ENCODE results near the gene SLC45A2. TPM values are rescaled to one million over a fixed set of nuclear protein-coding genes. Genes with fewer than 3 reads are reported as not detected.
A peak's percentile ranks its signal among the peaks of the same experiment; 100 is the strongest.
"Not testable (repeated sequence)": the region's sequence is repeated elsewhere in the genome, so short reads cannot be mapped to it uniquely, and the experiment has no call there.

The SLC45A2 gene
- total RNA-seq, 2 experiments from 2014 or later = not detected

DNA sequence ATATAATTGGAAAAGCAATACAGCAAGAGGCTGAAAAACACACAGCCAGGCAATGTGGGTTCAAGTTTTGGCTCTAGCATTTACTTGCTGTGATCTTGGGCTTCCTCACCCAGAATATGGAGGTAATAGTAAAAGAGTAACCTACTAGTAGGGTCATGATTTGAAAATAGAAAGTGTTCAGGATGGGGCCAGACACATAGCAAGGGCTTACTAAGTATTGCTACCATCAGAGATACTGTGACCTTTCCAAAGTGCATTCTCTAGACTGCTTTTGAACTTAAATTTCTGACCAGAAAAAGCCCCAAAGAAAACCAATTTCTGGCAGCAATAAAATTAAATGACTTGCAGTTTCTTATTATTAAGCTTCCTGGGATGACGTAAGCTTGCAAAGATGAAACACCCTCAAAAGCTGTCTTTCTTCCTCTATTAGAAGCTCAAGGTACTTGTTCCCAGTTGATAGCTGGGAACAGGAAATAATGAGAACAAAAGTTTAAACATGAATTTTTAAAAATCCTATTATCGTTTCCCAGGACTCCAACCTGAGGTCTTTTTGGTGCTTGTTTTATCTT lies 20.3 kb downstream of the SLC45A2 start:
- H3K36me3 ChIP-seq (ENCODE audit: insufficient read depth, low read length) = no peaks in the 10 kb centered on the region
- intact Hi-C loops (cut with DNase I, micrococcal nuclease) = no loop called here
- ChIA-PET CTCF (no interaction called here), POLR2A (no interaction called here)
- no peak overlapping the region for H3K27ac Mint-ChIP-seq
- H3K4me3 ChIP-seq (ENCODE audit: low read length) = no peak overlapping the region
- H3K9me3 ChIP-seq (ENCODE audit: control insufficient read depth in 1 of 2, insufficient read depth in 1 of 2, low read length in 2 of 2) = no peaks in the 10 kb centered on the region
- no peak overlapping the region for H3K4me3 Mint-ChIP-seq
- H3K27me3 ChIP-seq (ENCODE audit: control insufficient read depth in 1 of 2, insufficient read depth in 2 of 2, low read length in 2 of 2) = no peaks in the 10 kb centered on the region
- TF ChIP-seq, protein P1, sequence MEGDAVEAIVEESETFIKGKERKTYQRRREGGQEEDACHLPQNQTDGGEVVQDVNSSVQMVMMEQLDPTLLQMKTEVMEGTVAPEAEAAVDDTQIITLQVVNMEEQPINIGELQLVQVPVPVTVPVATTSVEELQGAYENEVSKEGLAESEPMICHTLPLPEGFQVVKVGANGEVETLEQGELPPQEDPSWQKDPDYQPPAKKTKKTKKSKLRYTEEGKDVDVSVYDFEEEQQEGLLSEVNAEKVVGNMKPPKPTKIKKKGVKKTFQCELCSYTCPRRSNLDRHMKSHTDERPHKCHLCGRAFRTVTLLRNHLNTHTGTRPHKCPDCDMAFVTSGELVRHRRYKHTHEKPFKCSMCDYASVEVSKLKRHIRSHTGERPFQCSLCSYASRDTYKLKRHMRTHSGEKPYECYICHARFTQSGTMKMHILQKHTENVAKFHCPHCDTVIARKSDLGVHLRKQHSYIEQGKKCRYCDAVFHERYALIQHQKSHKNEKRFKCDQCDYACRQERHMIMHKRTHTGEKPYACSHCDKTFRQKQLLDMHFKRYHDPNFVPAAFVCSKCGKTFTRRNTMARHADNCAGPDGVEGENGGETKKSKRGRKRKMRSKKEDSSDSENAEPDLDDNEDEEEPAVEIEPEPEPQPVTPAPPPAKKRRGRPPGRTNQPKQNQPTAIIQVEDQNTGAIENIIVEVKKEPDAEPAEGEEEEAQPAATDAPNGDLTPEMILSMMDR (IDR thresholded peaks at IDR 0.05) = no peak
- peaks cover 4% of the 10 kb centered on the region for H3K27me3 Mint-ChIP-seq
- peak in 1 of 14 experiments; percentile 9 for DNase-seq
- H3K36me3 Mint-ChIP-seq (ENCODE audit: low read depth) = no peaks in the 10 kb centered on the region
- H3K9me3 Mint-ChIP-seq = no peaks in the 10 kb centered on the region
- peaks cover 13% of the 10 kb centered on the region for H3K4me1 Mint-ChIP-seq (ENCODE audit: low read depth)
- no peaks in the 10 kb centered on the region for H3K4me1 ChIP-seq (ENCODE audit: insufficient read depth, low read length)
- ATAC-seq (ENCODE audit: poor library complexity) = no peak
- H3K27ac ChIP-seq (ENCODE audit: low read depth in 1 of 2, low read length in 2 of 2) = no peak overlapping the region

DNA sequence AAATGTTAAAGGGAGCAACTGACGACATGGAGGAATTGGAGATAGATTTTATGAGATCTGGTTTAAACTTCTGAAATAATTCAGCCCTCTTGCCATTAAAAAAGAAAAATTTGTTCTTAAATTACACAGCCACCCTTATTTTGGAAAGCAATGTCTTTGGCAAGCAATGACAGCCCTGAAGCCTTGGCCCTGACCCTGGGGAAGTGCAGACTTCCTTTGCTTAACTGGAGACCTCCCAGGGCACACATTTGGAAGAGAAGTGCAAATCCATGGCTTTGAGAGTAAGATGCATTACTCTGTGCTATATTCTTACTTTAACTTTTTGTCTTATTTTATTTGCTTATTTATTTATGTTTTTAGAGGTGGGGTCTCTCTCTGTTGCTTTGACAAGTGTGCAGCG lies 26.3 kb downstream of the SLC45A2 start:
- ChIA-PET POLR2A (no interaction called here), CTCF (no interaction called here)
- Mint-ChIP-seq H3K27me3 (peaks cover 10% of the 10 kb centered on the region), H3K4me3 (no peak overlapping the region), H3K36me3 (ENCODE audit: low read depth) (no peaks in the 10 kb centered on the region), H3K27ac (no peak overlapping the region), H3K4me1 (ENCODE audit: low read depth) (no peaks in the 10 kb centered on the region), H3K9me3 (no peaks in the 10 kb centered on the region)
- Histone ChIP-seq H3K27me3 (ENCODE audit: control insufficient read depth in 1 of 2, insufficient read depth in 2 of 2, low read length in 2 of 2) (no peaks in the 10 kb centered on the region), H3K27ac (ENCODE audit: low read depth in 1 of 2, low read length in 2 of 2) (no peak overlapping the region), H3K4me1 (ENCODE audit: insufficient read depth, low read length) (no peaks in the 10 kb centered on the region), H3K4me3 (ENCODE audit: low read length) (no peak overlapping the region), H3K36me3 (ENCODE audit: insufficient read depth, low read length) (no peaks in the 10 kb centered on the region), H3K9me3 (ENCODE audit: control insufficient read depth in 1 of 2, insufficient read depth in 1 of 2, low read length in 2 of 2) (peaks cover 0 to 4% of the 10 kb centered on the region in 2 experiments)
- DNase-seq (no peak), ATAC-seq (ENCODE audit: poor library complexity) (no peak)
- intact Hi-C loops (cut with DNase I, micrococcal nuclease) = no loop called here
- TF ChIP-seq, protein P1 (IDR thresholded peaks at IDR 0.05) = no peak

DNA sequence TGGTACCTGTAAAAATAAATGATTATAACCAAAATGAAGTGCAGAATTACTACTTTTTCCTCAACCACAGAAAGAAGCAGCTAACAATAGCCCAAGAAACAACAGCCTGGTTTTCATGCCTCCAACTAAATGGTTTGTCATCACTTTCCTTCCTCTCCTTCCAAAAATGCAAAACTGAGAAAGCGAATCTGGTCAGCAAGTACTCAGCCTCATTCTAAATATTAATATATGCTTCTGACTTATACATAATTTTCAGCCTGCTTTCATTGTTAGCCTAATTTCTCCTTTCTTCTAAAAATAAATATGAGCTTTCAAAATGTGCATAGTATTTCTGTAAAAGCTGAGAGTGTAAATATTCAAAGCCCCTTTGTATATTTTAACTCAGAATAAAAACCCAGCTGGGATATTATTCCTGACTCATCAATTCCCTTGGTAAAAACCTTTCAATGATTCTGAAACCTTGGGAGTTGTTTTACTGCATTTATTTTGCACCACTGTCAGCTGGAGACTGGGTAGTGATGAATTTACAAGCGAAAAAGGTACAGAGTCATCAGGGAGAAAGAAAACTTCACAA lies 26.8 kb downstream of the SLC45A2 start:
- Histone ChIP-seq H3K9me3 (ENCODE audit: control insufficient read depth in 1 of 2, insufficient read depth in 1 of 2, low read length in 2 of 2) (peaks cover 0 to 4% of the 10 kb centered on the region in 2 experiments), H3K4me3 (ENCODE audit: low read length) (no peak overlapping the region), H3K4me1 (ENCODE audit: insufficient read depth, low read length) (no peaks in the 10 kb centered on the region), H3K27me3 (ENCODE audit: control insufficient read depth in 1 of 2, insufficient read depth in 2 of 2, low read length in 2 of 2) (no peaks in the 10 kb centered on the region), H3K27ac (ENCODE audit: low read depth in 1 of 2, low read length in 2 of 2) (no peak overlapping the region), H3K36me3 (ENCODE audit: insufficient read depth, low read length) (no peaks in the 10 kb centered on the region)
- CTCF ChIA-PET = no interaction called here
- no peak overlapping the region for H3K27ac Mint-ChIP-seq
- ATAC-seq (ENCODE audit: poor library complexity) = no peak
- TF ChIP-seq, protein P1 (IDR thresholded peaks at IDR 0.05) = no peak
- H3K36me3 Mint-ChIP-seq (ENCODE audit: low read depth) = no peaks in the 10 kb centered on the region
- intact Hi-C loops (cut with DNase I, micrococcal nuclease) = no loop called here
- no peak overlapping the region for H3K4me3 Mint-ChIP-seq
- no peak for DNase-seq
- no peaks in the 10 kb centered on the region for H3K4me1 Mint-ChIP-seq (ENCODE audit: low read depth)
- H3K9me3 Mint-ChIP-seq = no peaks in the 10 kb centered on the region
- H3K27me3 Mint-ChIP-seq = peaks cover 10% of the 10 kb centered on the region
- POLR2A ChIA-PET = no interaction called here

DNA sequence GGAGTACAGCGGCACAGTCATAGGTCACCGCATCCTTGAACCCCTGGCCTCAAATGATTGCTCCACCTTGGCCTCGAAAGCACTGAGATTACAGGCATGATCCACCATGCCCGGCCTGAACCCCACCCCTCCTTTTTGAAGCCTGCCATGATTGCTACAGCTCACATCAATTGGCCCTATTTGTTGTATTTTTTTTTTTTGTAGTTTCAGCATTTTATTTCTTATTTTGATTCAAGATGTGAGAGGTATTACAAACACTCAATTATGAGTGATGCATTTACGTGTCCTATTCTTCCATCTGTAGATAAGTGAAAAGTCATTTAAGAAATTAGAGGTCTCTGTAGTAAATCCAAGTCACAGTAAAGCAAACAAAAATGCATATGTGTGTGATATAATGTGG lies 32.3 kb downstream of the SLC45A2 start:
- H3K9me3 Mint-ChIP-seq; H3K4me3 ChIP-seq (ENCODE audit: low read length); H3K4me3 Mint-ChIP-seq; POLR2A ChIA-PET; H3K36me3 ChIP-seq (ENCODE audit: insufficient read depth, low read length); H3K9me3 ChIP-seq (ENCODE audit: control insufficient read depth in 1 of 2, insufficient read depth in 1 of 2, low read length in 2 of 2); CTCF ChIA-PET; ATAC-seq (ENCODE audit: poor library complexity); H3K36me3 Mint-ChIP-seq (ENCODE audit: low read depth); H3K4me1 Mint-ChIP-seq (ENCODE audit: low read depth); DNase-seq; H3K27me3 ChIP-seq (ENCODE audit: control insufficient read depth in 1 of 2, insufficient read depth in 2 of 2, low read length in 2 of 2); H3K27me3 Mint-ChIP-seq; H3K27ac ChIP-seq (ENCODE audit: low read depth in 1 of 2, low read length in 2 of 2); intact Hi-C loops (cut with DNase I, micrococcal nuclease); H3K27ac Mint-ChIP-seq; H3K4me1 ChIP-seq (ENCODE audit: insufficient read depth, low read length): not testable (repeated sequence)
